NB4 (cell line): ENCODE measurements around the gene LENEP.

Source experiments
- CTCF ChIP-seq: IDR thresholded peaks from one replicate; pipeline ENCODE4 v1.5.1; 2012; ENCODE audit warnings: low read depth, low read length
- MAX ChIP-seq: IDR thresholded peaks from 2 replicates; pipeline ENCODE4 v1.6.1; 2011; ENCODE audit warnings: low read depth, low read length

- no peak for TF ChIP-seq CTCF
- no peak for TF ChIP-seq MAX
These were observed 36.8 kb upstream of the LENEP start for GRCh38 chr1:154956544-154956941.
